ENCODE data around the gene PPP1R27.
A peak's percentile ranks its signal among the peaks of the same experiment; 100 is the strongest.

The PPP1R27 gene

DNA sequence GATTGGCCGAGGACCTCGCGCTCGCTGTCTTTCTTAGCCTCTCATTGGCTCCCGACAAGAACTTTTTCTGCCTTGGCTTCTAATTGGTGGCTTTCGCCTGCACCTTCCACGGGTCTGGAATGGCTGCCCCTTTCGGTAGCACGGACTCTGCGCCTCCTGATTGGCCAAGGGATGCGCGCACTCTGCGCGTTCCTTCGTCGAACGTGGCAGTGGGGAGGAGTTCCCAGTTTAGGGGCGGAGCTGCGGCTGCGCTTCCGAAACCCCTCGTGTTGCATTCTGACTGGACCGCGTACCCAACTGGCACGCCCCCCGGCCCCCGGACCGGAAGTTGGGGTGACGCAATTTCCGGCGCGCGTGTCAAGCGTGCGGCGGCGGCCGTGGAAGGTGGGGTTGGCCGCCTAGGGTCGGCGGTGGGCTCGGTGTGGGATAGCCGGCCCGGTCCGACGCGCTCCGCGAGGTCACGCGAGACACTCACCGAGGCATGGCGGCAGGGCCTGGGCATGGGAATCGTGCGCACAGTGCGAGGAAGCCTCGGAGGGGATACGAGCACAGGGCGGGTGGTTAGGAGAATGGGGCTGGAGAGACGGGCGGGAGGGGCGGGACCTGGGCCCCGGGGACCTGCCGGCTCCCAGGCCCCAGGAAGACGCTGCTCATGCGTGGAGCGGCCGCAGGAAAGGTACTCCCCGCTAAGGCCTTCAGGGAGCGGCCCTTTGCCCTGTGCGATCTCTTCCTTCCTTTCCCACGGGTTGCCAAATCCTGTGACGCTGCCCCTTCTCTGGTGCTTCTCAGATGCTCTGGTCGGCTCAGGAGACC lies 26.1 kb upstream of the PPP1R27 start:
- DNase-seq = peak; percentile 99

GRCh38 chr17:81859906-81860755 lies 25.3 kb upstream of the PPP1R27 start, which contains the start of gene P4HB:
Gene P4HB (minus strand): TSS chr17:81860535. CDS start chr17:81860471, 64 bp downstream.
- peak in 1 of 2 experiments; percentile 28 for DNase-seq

DNA sequence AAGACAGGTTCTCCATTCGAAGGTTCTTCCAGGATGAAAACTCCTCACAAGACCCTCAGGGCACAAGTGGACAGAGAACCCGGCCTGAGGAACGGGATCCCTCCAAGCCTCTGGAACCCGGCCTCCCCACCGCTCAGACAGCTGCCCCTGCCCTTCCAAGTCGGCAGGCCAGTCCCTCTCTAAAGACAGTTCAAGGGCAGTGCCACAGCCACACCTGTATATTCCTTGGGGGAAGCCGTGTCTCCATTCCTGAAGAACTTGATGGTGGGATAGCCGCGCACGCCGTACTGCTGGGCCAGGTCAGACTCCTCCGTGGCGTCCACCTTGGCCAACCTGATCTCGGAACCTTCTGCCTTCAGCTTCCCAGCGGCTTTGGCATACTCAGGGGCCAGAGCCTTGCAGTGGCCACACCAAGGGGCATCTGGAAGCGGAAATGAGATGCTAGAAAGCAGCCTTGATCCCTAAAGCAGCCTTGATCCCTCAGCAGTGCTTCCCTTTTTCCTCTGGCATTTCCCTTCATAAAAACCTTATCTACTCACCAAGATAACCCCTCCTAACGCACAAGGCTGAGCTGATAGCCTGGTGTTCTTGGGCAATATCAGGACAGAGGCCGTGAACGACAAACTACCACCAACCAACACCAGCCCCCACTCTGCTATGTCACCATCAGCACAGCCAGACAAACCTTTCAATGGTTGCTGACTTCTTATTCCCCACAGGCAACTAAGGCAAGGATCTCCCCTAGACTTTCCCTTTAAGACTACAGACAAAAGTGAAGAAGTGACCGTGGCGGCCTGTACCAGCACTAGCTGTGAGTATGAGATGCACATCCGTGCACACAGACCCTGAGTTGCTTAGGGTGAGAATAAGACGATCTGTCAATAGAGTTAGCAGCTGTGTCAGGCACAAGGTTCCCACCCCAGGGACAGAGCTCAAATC lies 24.4 kb upstream of the PPP1R27 start:
- no peak for DNase-seq

- DNase-seq = no peak
Measured at GRCh38 chr17:81858170-81858966, 23.5 kb upstream of the PPP1R27 start.

- DNase-seq = no peak
Measured at GRCh38 chr17:81854974-81855774, 20.3 kb upstream of the PPP1R27 start.

DNA sequence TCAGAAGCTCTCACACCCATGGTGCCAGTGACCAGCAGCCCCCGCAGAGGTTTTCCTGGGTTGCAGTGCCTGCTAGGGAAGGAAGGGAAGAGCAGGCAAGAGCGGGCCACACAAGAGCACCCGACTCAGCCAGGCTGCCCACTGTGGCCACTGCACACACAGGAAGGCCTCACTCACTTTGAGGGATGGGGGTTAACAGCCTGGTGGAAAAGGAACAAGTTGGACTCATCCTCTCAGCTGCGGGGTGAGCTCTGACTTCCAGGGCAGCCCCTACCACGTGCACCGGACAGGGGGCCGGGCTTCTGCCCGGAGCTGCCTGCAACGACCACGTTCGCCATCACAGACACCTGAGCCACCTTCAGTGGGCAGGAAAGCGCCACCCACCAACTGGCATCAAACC lies 17.4 kb upstream of the PPP1R27 start:
- DNase-seq = no peak

GRCh38 chr17:81851423-81851822 lies 16.6 kb upstream of the PPP1R27 start:
- DNase-seq = no peak

DNA sequence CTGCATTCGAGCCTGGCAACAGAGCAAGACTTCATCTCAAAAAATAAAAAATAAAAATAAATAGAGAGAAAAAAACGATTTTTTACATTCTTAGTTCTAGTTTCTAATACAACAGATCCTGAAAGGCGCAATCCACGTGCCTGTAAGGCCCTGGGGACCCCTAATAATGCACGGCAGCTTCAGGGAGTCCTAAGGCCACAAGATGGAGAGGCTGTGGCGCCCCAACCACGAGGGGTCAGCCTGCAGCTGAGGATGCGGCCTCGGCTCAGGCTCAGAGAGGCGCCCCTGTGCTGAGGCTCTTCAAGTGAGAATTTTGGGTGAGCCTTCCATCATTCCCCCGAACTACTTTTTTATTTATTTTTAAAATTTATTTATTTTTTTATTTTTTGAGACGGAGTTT lies 14.6 kb upstream of the PPP1R27 start:
- DNase-seq = no peak

- no peak for DNase-seq
Measured at GRCh38 chr17:81846743-81847689, 12.2 kb upstream of the PPP1R27 start.

GRCh38 chr17:81845881-81846742 lies 11.3 kb upstream of the PPP1R27 start:
- DNase-seq = no peak

DNA sequence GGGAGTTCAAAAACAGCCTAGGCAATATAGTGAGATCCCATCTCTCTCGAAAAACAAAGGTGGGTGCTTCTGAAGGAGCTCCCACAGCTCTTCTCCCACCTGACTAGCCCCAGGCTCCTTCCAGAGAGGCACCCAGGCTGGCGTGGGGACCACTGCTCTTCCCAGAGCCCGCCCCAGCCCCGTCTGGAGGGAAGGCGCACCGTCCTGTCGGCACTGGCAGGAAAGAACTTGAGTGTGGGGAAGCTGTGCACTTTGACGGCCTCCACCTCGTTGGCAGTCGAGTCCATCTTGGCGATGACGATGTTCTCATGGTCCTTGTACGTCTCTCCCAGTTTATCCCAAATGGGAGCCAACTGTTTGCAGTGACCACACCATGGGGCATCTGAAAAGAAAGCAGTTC lies 10.5 kb upstream of the PPP1R27 start:
- DNase-seq = no peak

DNA sequence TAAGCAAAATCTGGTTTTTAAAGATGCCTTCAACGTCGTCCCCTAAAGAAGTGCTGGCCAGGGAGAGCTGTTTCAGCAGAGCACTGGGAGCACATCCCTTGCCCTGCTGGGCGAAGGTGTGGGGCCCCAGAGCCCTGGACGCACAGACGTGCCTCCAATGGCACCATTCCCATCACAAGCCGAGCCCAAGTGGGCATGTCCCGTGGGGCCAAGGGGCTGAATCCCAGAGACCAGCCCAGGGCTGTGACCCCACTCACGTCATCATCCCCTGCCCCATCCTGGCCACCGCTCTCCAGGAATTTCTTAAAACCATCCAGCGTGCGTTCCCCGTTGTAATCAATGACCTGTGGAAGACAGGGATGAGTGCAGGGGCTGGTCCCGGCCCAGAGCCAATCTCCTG lies 10.0 kb upstream of the PPP1R27 start:
- DNase-seq = no peak

GRCh38 chr17:81844327-81844851 lies 9.5 kb upstream of the PPP1R27 start:
- no peak for DNase-seq

GRCh38 chr17:81843713-81844326 lies 9.0 kb upstream of the PPP1R27 start:
- no peak for DNase-seq

DNA sequence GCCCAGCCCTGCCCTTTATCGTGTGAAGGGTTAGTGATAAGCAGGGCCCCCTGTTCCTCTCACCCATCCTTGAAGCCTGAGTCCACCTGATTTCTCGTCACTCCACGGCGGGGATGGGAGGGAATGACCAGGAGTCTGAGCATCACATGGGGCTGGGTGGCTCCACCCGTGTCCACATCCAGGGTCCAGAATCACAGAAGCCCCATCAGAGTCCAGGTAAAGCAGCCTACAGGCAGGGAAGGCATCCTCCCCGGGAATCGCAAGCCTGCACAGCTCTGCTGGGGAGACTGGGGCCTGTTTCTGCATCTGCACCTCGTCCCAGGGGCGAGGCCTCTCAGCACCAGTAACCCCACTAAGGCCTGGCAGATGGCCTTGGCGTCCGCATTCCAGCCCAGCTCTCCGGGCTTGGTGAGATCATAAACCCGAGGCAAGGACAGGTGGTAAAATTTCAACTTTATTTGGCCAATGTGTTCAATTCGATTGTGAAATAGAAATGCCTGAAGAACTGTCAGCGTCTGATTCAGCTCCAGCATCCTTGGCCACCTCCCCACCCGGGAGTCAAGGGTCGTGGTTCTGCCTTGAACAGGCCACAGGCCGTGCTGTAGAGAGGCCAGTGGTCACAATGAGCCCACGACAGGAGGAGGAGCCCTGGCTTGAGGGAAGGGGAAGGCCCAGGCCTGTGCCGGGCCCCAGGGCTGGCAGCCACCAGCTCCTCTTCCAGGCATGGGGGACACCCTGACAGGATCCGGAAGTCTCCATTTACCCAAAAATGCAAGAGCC lies 8.1 kb upstream of the PPP1R27 start:
- DNase-seq = no peak

GRCh38 chr17:81842378-81842724 lies 7.5 kb upstream of the PPP1R27 start:
- DNase-seq = no peak

- no peak for DNase-seq
Measured at GRCh38 chr17:81841866-81842265, 7.0 kb upstream of the PPP1R27 start.

All from activated CD4-positive, alpha-beta T cell treated with anti-CD3 and anti-CD28 coated beads, Interleukin-2, amount 50 U/mL, for 48 hours (primary cell).